Activated CD8-positive, alpha-beta memory T cell treated with anti-CD3 and anti-CD28 coated beads for 4 hours (primary cell): ENCODE measurements around the gene DRG1.
"Not testable (repeated sequence)": the region's sequence is repeated elsewhere in the genome, so short reads cannot be mapped to it uniquely, and the experiment has no call there.

Experiments
- DNase-seq, 2 donors: peaks; one replicate each; pipeline ENCODE4 v3.0.0-alpha.2; 2020; ENCODE audit warnings: low read depth in 2 of 2

DRG1 gene

DNA sequence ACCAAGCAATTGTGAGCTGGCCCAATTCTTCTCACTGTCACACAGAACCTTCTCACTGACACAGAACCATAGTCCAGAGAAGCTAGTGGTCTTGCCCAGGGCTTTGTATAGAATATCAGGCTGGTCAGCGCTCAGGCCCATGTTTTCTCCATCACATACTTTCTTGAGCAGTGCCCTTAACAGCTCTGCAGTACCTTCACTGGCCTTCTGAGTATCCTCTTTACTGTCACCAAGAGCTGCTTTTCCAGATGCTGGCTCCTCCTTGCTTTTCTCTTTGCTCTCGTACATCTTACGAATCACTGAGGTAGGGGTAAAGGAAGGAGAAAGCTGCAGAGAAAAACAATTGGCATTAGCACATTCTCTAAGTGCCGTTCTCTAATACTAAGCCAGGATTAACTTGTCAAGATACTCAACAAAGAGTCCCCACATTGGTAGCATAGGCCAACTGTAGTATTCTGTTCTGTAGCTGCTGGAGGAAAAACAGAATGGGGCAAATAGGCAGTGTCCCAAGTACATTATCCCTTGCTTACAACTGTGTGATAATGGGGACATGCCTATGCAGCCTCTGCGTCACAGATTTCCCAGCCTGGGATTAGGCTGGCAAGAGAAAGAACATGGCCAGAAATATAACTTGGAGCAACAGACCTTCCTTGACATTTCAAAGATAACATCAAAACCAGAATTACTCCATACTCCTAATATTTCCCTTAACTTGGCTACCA, 43.5 kb downstream of the DRG1 start:
- no peak for DNase-seq

DNA sequence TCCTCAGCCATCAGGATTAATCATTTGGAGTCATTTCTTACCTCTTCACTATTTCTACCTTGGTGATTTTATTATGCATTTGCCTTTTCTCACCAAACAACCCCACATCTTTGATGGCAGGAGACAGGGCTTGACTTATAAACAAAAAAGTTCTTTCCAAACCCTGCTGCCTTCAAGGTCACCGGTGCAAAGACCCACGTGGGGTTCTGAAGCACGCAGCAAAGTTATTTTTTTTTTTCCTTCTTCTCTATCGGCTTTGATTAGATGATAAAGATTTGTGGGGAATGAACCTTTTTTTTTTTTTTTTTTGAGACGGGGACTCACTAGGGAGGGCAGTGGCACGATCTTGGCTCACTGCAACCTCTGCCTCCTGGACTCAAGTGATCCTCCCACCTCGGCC, 44.1 kb downstream of the DRG1 start:
- DNase-seq = no peak

DNA sequence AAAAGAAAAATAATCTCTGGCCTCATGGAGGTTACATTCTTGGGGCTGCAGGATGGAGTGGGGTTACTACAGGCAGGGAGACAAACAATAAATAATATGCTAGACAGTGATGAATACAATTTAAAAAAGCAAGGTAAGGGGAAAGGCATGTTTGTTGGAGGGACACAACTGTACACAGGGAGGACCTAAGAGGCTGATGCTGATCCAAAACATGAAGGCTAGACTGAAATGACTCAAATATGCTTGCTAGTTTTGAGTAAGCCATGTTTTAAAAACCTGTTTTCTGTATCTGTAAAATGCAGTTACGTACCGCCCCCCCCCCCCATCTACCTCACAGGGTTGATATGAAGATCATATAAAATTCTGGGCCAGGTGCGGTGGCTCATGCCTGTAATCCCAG, 46.2 kb downstream of the DRG1 start:
- DNase-seq = no peak

DNA sequence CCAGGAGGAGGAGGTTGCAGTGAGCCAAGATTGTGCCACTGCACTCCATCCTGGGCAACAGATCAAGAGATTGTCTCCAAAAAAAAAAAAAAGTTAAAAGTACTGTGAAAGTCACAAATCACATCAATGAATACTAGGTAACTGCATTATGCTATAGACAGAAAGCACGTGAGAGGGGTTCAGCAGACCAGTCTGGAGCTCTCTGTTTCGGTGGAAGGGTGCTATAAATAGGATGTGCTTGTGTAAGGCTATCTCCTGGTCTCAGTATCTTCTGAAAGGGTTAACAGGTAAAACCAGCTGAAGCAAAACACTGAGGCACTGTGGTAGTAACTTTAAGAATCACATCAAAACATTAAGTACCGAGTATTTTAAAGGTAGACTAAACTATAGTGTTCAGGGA, 46.8 kb downstream of the DRG1 start:
- no peak for DNase-seq

DNA sequence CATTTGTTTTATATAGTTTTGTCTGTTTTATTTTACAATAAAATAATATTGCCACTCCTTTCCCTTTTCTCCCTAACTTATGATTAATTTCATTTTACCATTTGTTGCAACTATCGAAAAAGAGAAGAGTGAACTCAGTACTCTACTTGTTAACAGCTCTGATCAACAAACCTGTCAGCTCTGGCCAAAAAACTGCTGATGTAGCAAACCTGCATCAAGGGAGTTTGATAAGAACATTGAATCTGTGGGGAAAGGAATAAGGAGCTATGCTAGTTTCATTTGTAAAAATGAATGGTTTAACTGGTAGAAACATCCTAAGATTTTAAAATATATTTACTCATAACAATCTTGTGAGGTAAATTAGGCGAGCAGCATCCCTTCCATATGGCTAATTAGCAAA, 47.4 kb downstream of the DRG1 start:
- DNase-seq = no peak

DNA sequence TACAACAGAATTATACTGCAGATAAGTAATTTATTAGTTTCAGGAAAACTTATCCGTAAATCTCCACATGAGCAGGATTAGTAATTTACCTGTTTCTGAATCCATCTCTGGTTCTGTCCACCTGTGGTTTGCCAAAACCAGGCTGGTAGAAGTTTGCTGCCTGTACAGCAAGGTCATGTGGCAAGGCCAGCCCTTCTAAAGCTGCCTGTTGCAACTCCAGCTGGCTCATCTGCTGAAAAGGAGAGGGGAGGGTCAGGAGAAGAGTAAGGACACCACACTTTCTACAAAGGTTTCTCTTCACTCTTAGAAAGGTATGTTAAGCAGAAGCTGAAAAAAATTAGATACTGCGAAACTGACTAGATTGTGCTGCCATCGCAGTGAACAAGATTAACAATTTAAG, 47.9 kb downstream of the DRG1 start:
- no peak for DNase-seq

DNA sequence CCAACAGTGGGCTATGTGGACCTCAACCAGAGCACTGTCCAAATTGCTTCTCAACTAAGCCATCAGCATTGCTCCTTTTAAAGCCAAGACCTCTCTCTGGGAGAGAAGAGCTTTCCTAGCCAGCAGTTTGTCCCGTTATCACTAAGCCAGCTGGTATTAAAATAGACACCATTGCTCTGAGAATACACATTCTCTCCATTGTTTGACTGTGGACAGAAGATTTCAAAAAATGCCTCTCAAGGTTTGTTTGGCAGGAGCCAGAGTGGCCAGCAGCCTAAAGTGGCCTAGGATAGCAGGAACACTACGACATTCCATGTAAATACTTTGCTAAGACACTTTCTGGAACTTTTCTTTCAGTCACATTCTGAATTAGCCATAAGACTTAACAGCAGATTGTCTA, 49.0 kb downstream of the DRG1 start:
- no peak for DNase-seq

DNA sequence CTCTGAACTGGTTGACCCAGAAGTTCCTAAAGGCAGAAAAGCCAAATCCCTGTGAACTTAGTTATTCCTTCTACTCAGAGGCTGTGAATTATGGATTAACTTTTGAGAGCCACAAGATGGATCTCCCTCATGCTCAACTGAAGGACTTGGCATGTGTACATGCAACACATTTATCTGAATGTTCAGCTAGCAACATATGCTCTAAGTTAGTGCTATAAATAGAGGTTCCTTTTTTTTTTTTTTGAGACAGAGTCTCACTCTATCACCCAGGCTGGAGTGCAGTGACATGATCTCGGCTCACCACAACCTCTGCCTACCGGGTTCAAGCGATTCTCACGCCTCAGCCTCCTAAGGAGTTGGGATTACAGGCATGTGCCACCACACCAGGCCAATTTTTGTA, 50.1 kb downstream of the DRG1 start:
- DNase-seq = no peak

DNA sequence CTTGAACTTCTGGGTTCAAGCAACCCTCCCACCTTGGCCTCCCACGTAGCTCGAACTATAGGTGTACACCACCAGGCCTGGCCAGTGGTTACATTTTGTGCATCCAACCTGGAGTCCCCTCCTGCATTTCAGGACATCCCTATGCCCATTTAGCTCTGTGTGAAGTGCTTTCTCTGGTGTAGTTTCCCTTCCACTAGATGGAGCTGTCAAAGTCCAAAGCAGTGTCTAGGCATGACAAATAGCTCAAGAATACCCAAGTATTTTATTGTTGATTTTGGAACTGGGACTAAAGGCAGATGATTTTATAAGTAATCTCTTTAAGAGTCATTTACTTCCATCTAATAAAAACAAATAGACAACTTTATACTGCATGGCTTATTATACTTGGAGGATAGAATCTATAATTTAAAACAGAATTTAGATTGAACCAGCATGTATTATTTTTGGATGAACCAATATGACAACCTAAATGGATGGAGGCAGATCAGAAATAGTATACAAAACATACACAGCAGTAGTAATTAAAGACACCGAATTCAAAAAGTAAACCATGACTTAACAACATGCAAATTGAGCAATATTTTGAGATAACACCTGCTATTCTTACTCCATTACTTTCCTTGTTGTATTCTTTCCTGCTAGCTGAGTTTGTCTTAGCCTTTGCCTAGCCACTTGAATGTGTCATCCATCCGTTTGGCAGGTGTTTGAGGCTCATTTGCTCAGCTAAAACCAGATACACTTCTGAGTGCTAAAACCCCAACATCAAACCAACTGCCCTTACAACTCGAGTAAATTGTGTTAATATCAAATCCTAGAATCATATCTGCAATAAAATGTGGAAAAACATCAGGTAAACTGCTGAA, 52.5 kb downstream of the DRG1 start:
- no peak for DNase-seq

DNA sequence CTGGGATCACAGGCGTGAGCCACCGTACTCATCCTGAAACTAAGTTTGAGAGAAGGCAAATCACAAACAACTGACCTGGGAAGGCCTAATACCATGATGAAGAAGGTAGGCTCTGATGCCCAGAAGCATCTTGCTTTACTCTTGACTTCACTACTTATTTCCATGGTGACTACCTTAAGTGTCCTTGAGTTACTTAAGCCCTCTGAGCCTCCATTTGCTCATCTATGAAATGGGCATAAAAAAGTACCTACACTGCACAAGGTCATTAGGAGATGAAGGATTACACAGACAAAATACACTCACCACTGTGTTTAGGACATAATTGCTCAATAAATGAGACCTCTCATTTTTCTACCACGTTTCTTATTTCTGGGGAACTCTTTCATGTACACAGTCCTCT, 62.3 kb downstream of the DRG1 start:
- DNase-seq = no peak

DNA sequence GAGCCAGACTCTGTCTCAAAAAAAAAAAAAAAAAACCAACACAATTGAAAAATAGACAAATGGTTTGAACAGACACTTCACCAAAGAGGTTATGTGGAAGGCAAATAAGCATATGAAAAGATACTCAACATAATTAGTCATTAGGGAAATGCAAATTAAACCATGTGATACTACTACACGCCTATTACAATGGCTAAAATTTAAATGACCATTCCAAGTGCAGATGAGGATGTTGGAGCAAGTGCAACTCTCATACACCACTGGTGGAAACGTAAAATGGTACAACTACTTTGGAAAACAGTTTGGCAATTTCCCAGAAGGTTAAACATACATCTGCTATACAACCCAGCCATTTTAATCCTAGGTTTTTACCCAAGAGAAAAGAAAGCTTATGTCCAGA, 65.9 kb downstream of the DRG1 start:
- no peak for DNase-seq

DNA sequence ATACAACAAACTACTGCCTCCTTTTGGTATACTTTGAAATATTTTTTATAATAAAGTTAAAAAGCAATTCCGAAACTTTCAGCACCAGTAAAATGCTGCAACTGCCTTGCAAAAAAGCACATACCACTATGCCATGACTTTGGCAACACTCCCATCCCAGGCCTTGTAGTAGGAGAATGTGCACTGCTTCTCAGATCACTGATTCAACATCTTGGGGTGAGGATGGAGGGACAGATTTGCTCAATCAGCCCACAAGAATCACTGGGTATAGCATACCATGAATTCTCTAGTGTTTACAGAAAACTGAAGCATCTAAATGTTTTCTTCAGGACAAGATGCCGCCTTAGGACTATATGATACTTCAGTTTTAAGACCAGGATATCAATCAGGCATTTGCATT, 75.3 kb downstream of the DRG1 start:
- DNase-seq = no peak

DNA sequence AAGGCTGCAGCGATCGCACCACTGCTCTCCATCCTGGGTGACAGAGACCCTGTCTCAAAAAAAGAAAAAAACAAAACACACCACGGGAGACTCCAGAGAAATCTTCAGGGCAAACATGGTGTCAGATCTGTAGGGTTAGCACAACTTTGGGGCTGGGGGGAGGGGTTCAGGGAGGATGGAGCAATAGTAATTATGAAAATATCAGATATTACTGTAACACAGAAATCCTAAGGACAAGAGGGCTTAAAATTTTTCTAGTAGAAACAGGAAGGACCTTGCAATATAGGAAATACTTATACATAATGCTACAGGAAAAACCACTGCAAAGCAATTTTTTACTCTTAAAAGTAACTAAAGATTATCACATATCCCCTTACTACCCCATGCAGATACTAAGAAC, 76.4 kb downstream of the DRG1 start:
- no peak for DNase-seq

DNA sequence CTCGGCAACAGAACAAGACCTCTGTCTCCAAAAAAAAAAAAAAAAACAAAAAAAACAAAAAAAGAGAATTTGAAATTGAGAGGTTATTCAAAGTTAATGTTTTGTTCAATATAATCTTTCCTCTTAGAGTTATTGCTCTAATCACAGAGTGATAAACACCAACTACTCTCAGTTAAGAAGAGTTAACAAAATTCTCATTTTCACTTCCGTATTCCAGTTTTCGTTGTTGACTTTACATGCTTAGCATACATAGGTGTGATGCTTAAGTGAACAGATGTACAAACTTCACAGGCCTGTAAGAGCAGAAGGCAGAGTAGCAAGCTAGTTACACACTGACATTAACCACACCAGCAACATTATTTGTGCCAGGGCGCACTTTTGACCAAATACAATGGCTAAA, 77.9 kb downstream of the DRG1 start:
- no peak for DNase-seq

DNA sequence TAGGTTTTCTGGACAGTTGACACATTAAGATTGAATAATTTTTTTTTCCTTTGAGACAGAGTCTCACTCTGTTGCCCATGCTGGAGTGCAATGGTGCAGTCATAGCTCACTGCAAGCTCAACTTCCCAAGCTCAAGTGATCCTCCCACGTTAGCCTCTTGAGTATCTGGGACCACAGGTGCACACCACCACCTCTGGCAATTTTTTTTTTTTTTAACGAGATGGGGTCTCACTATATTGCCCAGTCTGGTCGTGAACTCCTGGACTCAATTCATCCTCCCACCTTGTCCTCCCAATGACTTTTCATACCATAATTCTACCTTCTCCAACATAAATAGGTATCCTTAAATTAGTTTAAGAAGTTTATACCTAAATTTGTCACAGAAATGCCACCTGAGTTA, 81.7 kb downstream of the DRG1 start:
- DNase-seq = no peak

DNA sequence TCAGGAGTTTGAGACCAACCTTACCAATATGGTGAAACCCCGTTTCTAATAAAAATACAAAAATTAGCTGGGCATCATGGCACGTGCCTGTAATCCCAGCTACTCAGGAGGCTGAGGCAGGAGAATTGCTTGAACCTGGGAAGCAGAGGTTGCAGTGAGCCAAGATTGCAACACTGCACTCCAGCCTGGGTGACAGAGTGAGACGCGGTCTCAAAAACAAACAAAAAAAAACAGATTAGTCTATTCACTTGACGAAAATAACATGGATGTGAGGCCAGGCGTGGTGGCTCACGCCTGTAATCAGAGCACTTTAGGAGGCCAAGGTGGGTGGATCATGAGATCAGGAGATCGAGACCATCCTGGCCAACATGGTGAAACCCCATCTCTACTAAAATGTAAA, 83.1 kb downstream of the DRG1 start:
- not testable (repeated sequence) for DNase-seq
